Measurements from ENCODE around the gene KPNB1. TPM values are rescaled to one million over a fixed set of nuclear protein-coding genes. Genes with fewer than 3 reads are reported as not detected.

The KPNB1 gene
- 100 to 1,000 TPM; 589 to 605 TPM for total RNA-seq

DNA sequence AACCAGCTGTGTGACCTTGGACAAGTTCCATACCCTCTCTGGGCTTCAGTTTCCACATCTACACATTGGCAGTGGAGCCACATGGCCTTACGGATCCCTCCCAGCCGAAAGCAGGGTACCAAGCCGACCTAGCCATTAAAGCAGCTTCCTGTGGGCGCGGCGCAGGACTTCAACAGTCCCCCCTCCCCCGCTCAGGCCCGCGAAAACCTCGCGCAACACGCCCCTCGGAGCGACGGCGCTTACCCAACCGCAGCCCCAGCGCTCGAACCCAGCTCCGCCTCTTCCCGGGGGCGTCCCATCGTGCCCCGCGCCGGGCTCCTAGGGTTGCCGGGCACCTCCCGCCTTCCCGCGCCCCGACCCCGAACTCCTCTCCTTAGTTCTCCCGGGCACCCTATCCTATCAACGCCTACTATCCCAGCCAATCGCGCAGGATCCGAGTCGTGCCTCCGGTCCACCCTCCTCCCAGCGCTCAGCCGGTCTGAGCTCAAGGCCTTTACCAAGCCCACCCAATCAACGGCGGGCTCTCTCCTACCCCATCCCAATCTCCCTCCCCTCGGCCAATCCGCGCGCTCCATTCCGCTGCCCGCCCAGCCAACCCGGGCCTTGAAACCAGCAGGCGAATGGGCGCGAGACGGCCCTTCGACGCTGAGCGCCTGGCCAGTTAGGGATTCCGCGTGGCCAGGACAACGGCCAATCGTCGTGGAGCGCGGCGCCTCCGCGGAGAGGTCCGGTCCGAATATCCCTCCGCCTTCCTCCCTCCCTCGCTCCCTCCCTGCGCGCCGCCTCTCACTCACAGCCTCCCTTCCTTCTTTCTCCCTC lies at the start of gene KPNB1:
TSS of gene KPNB1 (plus strand) at position 767 of the 819 bp plus-strand sequence. CDS start 326 bp downstream, outside the sequence.
- peaks cover 46% of the 10 kb centered on the region for H3K4me1 Mint-ChIP-seq (ENCODE audit: low read depth)
- ATAC-seq (peak; percentile 84), DNase-seq (peak; percentile 99)
- no peaks in the 10 kb centered on the region for H3K9me3 Mint-ChIP-seq
- intact Hi-C loops (cut with micrococcal nuclease): loop anchor here (5.0 kb wide), 1 partner anchor 58 kb away; no protein-coding TSS in a partner anchor
- ChIA-PET POLR2A (interaction anchor here (0.5 to 24.4 kb wide), 17 partner anchors 12 to 1569 kb away, joined by 3 to 583 read pairs (median 5); partner anchors contain the start of genes TBKBP1 and TBX21), CTCF (interaction anchor here (1.0 to 8.2 kb wide), 10 partner anchors 15 to 334 kb away, joined by 3 to 92 read pairs (median 4); no protein-coding TSS in a partner anchor)
- H3K36me3 Mint-ChIP-seq (ENCODE audit: low read depth): peaks cover 33% of the 10 kb centered on the region
- TF ChIP-seq, protein P1, sequence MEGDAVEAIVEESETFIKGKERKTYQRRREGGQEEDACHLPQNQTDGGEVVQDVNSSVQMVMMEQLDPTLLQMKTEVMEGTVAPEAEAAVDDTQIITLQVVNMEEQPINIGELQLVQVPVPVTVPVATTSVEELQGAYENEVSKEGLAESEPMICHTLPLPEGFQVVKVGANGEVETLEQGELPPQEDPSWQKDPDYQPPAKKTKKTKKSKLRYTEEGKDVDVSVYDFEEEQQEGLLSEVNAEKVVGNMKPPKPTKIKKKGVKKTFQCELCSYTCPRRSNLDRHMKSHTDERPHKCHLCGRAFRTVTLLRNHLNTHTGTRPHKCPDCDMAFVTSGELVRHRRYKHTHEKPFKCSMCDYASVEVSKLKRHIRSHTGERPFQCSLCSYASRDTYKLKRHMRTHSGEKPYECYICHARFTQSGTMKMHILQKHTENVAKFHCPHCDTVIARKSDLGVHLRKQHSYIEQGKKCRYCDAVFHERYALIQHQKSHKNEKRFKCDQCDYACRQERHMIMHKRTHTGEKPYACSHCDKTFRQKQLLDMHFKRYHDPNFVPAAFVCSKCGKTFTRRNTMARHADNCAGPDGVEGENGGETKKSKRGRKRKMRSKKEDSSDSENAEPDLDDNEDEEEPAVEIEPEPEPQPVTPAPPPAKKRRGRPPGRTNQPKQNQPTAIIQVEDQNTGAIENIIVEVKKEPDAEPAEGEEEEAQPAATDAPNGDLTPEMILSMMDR (IDR thresholded peaks at IDR 0.05): no peak
- H3K27ac Mint-ChIP-seq: peak within 1 kb of the TSS; percentile 99
- no peaks in the 10 kb centered on the region for H3K27me3 Mint-ChIP-seq
- peak within 1 kb of the TSS; percentile 94 for H3K4me3 Mint-ChIP-seq

DNA sequence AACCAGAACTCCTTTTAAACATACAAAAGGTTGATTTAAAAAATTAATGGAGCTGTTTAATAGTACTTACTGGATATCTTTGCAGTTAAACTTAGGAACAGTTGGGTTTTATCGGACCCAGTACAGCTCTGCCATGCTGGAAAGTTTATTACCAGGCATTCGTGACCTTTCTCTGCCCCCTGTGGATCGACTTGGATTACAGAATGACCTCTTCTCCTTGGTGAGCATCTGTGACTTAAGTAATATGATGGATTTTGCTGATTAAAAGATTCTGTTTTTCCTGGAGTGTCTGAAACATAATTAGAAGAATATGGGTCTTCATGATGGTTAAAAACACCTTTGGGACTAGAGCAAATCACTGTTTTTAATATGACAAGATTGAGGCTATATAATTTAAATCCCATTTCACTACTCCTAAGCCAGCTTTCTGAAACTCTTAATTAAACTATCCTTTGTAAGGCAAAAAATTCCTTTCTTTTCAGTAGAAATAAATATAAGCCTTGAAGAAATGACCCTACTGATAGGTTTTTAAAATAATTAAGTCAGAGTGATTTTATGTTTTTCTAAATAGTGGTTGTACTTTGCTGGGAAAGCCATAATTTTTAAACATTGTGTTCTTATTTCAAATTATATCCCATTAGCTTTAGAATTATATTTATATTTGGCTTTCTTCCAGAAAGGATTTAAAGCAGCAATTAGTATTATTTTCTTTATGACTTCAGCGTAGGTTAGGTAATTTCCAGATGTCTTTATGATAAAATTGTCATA lies 45.7 kb upstream of the KPNB1 start:
- Mint-ChIP-seq H3K27ac (no peak overlapping the region), H3K36me3 (ENCODE audit: low read depth) (peaks cover 34% of the 10 kb centered on the region), H3K4me1 (ENCODE audit: low read depth) (peaks cover 3% of the 10 kb centered on the region), H3K27me3 (no peaks in the 10 kb centered on the region), H3K9me3 (no peaks in the 10 kb centered on the region), H3K4me3 (no peak overlapping the region)
- ATAC-seq: no peak
- TF ChIP-seq, protein P1 (IDR thresholded peaks at IDR 0.05): no peak
- POLR2A ChIA-PET: interaction anchor here (0.9 kb wide), 1 partner anchor 10 kb away, joined by 3 read pairs; no protein-coding TSS in a partner anchor
- intact Hi-C loops (cut with micrococcal nuclease): no loop called here
- DNase-seq: no peak
- CTCF ChIA-PET: interaction anchor here (0.6 to 5.6 kb wide), 2 partner anchors 11 to 28 kb away, joined by 3 to 40 read pairs; no protein-coding TSS in a partner anchor

DNA sequence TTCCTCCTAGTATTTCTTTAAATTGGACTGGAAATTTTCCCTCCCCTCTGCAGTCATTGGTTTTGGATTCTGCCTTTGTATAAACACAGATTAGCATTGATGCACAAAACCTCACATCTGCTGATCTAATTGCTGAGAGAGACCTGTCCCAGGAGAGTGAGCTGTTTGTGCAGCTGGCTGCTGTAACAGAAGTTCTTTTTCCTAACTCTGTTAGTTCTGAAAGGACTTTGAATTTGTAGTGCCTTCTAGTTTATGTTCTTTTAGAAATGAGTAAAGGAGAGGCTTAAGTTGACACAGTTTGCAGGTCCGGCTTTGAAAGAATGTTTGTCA lies 45.2 kb upstream of the KPNB1 start:
- no peaks in the 10 kb centered on the region for H3K9me3 Mint-ChIP-seq
- intact Hi-C loops (cut with micrococcal nuclease): no loop called here
- no peak overlapping the region for H3K27ac Mint-ChIP-seq
- no peak for DNase-seq
- peaks cover 34% of the 10 kb centered on the region for H3K36me3 Mint-ChIP-seq (ENCODE audit: low read depth)
- H3K4me3 Mint-ChIP-seq: no peak overlapping the region
- no peaks in the 10 kb centered on the region for H3K27me3 Mint-ChIP-seq
- no peak for ATAC-seq
- ChIA-PET CTCF (interaction anchor here (5.6 kb wide), 1 partner anchor 11 kb away, joined by 40 read pairs; no protein-coding TSS in a partner anchor), POLR2A (no interaction called here)
- TF ChIP-seq, protein P1 (IDR thresholded peaks at IDR 0.05): no peak
- peaks cover 3% of the 10 kb centered on the region for H3K4me1 Mint-ChIP-seq (ENCODE audit: low read depth)

DNA sequence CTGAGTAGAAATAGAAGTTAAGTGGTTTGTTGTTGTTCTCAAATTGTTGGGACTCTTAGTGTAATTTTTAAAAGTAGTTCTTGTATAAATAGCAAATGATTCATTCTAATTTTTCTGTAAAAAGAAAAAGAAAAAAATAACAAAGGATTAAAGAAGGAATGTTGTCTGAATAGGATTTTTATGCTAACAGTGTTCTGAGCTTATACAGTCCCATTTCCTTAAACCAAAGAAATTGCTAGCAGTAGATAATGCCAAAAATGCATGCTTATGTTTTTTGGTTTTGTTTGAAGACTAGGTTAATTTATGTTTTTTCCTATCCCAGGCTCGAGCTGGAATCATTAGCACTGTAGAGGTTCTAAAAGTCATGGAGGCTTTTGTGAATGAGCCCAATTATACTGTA lies 44.7 kb upstream of the KPNB1 start:
- ChIA-PET CTCF (interaction anchor here (5.6 kb wide), 1 partner anchor 10 kb away, joined by 40 read pairs; no protein-coding TSS in a partner anchor), POLR2A (no interaction called here)
- Mint-ChIP-seq H3K9me3 (no peaks in the 10 kb centered on the region), H3K36me3 (ENCODE audit: low read depth) (peaks cover 33% of the 10 kb centered on the region), H3K4me3 (no peak overlapping the region), H3K27me3 (no peaks in the 10 kb centered on the region), H3K27ac (no peak overlapping the region), H3K4me1 (ENCODE audit: low read depth) (peaks cover 3% of the 10 kb centered on the region)
- ATAC-seq (no peak), DNase-seq (no peak)
- intact Hi-C loops (cut with micrococcal nuclease): no loop called here
- TF ChIP-seq, protein P1 (IDR thresholded peaks at IDR 0.05): no peak
